B cell (primary cell): ENCODE data around the gene ZNF808.

ENCODE experiments used
- EZH2 ChIP-seq: IDR thresholded peaks from 2 replicates; pipeline ENCODE4 v1.6.1; 2012; ENCODE audit warnings: borderline replicate concordance, low read depth, mild to moderate bottlenecking, moderate library complexity, low read length; ENCODE audit not compliant: insufficient read depth, poor library complexity, severe bottlenecking
- TF ChIP-seq, protein P1 (sequence below): fragments of 200-600 bp; IDR thresholded peaks from one replicate; pipeline ENCODE4 v1.8.0; 2022; ENCODE audit warnings: antibody characterized with exemption, mild to moderate bottlenecking

- TF ChIP-seq, protein P1, sequence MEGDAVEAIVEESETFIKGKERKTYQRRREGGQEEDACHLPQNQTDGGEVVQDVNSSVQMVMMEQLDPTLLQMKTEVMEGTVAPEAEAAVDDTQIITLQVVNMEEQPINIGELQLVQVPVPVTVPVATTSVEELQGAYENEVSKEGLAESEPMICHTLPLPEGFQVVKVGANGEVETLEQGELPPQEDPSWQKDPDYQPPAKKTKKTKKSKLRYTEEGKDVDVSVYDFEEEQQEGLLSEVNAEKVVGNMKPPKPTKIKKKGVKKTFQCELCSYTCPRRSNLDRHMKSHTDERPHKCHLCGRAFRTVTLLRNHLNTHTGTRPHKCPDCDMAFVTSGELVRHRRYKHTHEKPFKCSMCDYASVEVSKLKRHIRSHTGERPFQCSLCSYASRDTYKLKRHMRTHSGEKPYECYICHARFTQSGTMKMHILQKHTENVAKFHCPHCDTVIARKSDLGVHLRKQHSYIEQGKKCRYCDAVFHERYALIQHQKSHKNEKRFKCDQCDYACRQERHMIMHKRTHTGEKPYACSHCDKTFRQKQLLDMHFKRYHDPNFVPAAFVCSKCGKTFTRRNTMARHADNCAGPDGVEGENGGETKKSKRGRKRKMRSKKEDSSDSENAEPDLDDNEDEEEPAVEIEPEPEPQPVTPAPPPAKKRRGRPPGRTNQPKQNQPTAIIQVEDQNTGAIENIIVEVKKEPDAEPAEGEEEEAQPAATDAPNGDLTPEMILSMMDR = no peak
- no peak for TF ChIP-seq EZH2
Observed at GRCh38 chr19:52522551-52522950, 4.9 kb upstream of the ZNF808 start.
